Esophagus squamous epithelium (tissue), 4 donors: ENCODE data around the gene NHSL2.

Experiments
- CTCF ChIP-seq, 6 experiments: fragments of 450-650 bp in 4 of 6; fragments of 200-600 bp in 2 of 6; sonication (generic) in 2 of 6; IDR thresholded peaks; one replicate each; pipeline ENCODE4 v1.5.1; 2016 to 2019; ENCODE audit warnings: antibody characterized with exemption in 6 of 6, mild to moderate bottlenecking in 4 of 6, moderate library complexity in 4 of 6
- POLR2A ChIP-seq, 4 donors: fragments of 450-650 bp; IDR thresholded peaks; one replicate each; pipeline ENCODE4 v1.6.1; 2017; ENCODE audit warnings: antibody characterized with exemption in 4 of 4, mild to moderate bottlenecking in 4 of 4, moderate library complexity in 3 of 4

- TF ChIP-seq POLR2A (IDR thresholded peaks at IDR 0.05) = no peak
- TF ChIP-seq CTCF (IDR thresholded peaks at IDR 0.05) = no peak
Observed at GRCh38 chrX:72003811-72004750, 93.4 kb downstream of the NHSL2 start.
